NCI-H2196 (cell line): ENCODE results near the gene ZNF470.

ENCODE experiments used
- DNase-seq: peaks from one replicate; lab custom pipeline; 2025; ENCODE audit not compliant: unreplicated experiment; lab: John Stamatoyannopoulos, UW

ZNF470 gene

DNA sequence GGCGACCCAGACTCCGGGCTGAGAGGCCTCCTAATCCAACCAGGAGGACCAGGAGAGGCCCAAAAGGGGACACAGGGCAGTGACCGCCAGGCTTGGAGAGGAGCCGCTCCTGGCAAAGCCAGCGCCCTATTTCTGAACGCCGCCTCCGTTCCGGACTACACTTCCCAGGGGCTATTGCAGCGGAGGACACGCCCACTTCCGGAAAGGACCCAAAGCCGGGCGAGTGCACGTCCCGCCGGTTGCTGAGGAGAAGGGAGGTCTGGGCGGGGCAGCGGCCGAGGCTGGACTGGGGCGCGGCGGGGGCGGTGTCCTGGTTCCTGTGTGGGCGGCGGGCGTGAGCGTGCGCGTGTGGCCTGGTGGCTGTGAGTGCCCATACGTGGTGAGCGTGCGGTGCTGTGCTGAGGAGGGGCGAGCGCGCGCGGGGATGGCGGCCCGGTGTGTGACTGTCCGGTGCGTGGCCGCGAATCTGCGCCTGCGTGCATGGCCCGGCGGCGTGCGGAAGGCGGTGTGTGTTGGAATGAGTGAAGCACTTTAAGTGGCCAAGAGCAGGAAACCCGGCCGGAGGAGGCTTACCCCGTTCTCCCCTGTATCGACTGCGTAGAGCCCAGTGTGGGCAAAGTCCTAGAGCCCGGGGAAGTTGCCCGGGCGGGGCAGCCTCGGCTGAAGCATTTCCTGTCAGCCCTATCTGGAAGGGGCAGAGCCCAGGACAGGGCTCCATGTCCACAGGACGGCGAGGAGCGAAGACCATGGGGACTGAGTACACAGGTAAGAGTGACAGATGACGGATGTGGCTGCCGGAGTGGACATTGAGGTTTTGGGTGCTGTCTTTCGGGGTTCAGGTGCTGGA lies at the start of gene ZNF470:
ZNF470 (plus strand) TSS at position 195 of the 847 bp plus-strand sequence. CDS start 2,844 bp downstream, outside the sequence.
- DNase-seq: peak; percentile 92

DNA sequence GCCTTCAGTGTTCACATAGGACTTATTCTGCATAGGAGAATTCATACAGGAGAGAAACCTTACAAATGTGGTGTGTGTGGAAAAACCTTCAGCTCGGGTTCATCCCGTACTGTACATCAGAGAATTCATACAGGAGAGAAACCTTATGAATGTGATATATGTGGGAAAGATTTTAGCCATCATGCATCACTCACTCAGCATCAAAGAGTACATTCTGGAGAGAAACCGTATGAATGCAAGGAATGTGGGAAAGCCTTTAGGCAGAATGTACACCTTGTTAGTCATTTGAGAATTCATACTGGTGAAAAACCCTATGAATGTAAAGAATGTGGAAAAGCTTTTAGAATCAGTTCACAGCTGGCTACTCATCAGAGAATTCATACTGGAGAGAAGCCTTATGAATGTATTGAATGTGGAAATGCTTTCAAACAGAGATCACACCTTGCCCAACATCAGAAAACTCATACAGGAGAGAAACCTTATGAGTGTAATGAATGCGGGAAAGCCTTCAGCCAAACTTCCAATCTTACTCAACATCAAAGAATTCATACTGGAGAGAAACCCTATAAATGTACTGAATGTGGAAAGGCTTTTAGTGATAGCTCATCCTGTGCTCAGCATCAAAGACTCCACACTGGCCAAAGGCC lies 41.9 kb upstream of the ZNF470 start:
- DNase-seq: no peak

DNA sequence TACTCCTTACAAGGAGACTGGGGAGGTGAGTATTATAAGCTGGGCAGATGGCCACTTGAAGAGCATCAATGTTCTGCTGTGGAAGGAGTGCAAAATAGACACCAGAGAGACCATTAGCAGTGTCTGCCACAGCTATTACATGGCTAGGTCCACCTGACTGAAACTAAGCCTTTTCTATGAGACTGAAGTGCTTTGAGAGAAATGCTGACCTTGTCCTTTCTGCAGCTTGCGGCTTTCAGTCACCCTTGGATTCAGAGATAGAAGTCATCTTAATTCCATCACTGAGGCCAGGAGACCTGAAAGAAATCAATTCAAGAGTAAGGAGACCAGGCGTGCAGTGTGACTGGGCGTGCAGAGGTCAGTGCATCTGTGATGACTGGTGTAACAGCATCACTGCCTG lies 29.8 kb upstream of the ZNF470 start:
- no peak for DNase-seq

GRCh38 chr19:56538254-56538760 lies 29.0 kb upstream of the ZNF470 start:
- DNase-seq: peak; percentile 91

DNA sequence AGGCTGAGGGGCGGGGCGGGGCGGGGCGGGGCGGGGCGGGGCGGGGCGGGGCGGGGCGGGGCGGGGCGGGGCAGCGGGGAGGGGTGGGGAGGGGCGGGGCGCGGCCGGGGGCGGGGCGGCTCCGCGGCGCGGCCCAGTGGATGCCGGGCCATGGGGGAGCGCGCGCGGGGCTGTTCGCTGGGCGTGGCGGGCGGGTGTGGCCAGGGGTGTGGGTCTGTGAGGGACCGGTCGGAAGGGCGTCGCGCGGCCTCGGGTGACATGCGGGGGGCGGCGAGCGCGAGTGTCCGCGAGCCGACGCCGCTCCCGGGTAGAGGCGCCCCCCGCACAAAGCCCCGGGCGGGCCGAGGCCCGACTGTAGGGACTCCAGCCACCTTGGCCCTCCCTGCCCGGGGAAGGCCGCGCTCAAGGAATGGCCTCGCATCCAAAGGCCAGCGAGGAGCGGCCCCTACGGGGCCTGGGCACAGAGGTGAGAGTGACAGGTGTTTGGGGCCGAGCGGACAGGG lies 28.5 kb upstream of the ZNF470 start, which contains the start of gene ZFP28:
ZFP28 (plus strand) TSS at position 188 of the 503 bp plus-strand sequence; CDS start at position 259, 71 bp downstream.
- DNase-seq: peak; percentile 78

DNA sequence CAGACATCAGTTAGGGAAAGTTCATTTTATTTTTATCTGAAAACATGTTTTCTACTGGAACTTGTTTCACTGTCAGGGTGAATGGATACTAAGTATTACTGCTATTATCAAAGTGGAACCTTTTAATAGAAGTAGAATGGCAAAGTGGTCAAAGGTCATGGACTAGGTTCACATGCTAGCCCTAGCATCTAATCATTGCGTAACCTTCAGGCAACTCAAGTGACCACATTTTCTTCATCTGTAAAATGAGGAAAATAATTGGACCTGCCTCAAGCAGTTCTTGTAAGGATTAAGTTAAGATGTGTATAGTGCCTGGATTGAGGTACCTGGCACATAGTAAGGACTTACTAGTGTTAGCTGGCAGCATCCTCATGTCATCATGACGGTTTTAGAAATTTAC lies 23.5 kb upstream of the ZNF470 start:
- DNase-seq: no peak

- no peak for DNase-seq
Observed at GRCh38 chr19:56547535-56547934, 19.7 kb upstream of the ZNF470 start.

DNA sequence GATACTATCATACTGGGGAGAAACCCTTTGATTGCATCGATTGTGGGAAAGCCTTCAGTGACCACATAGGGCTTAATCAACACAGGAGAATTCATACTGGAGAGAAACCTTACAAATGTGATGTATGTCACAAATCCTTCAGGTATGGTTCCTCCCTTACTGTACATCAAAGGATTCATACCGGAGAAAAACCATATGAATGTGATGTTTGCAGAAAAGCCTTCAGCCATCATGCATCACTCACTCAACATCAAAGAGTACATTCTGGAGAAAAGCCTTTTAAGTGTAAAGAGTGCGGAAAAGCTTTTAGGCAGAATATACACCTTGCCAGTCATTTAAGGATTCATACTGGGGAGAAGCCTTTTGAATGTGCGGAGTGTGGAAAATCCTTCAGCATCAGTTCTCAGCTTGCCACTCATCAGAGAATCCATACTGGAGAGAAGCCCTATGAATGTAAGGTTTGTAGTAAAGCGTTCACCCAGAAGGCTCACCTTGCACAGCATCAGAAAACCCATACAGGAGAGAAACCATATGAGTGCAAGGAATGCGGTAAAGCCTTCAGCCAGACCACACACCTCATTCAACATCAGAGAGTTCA lies 12.9 kb upstream of the ZNF470 start:
- no peak for DNase-seq

DNA sequence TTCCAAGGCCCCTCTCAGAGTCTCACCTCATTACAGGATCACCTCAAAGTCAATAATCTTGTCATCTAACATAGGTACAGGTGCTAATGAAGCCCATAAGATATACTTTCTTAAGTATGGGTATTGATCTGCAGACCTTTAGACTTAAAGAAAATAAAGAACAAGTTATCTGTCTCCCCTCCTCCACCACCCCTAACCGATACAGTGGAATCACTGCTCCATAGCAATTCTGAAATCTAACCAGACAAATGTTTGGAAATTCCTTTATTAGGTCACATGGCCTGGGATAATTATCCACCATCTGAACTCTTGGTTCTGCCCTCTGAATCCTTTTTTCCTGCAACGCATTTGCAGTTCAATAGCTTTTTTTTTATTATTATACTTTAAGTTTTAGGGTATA lies 4.5 kb upstream of the ZNF470 start:
- no peak for DNase-seq

DNA sequence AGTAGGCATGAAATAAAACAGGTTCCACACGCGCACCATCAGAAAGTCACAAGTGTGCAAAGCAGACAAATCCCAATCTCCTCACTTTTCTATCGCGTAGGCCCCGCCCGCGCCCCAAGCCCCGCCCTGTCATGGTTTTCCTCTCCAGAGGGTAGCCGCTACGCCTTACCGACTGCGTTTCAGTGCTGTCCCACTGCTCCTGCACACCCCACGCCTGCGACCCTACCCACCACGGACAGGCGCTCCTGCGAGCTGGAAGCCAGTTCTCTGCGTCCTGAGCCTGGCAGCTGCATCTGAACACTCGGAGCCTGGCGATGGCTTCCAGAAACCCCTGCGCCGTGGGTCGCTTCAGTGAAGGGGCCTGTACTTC lies 379 bp upstream of the ZNF470 start:
- peak; percentile 42 for DNase-seq

GRCh38 chr19:56572589-56572988 lies 5.3 kb downstream of the ZNF470 start:
- DNase-seq: no peak

GRCh38 chr19:56573914-56574313 lies 6.6 kb downstream of the ZNF470 start:
- DNase-seq: no peak

- no peak for DNase-seq
Observed at GRCh38 chr19:56577719-56578602, 10.7 kb downstream of the ZNF470 start.

- no peak for DNase-seq
Observed at GRCh38 chr19:56594446-56594782, 27.1 kb downstream of the ZNF470 start.

DNA sequence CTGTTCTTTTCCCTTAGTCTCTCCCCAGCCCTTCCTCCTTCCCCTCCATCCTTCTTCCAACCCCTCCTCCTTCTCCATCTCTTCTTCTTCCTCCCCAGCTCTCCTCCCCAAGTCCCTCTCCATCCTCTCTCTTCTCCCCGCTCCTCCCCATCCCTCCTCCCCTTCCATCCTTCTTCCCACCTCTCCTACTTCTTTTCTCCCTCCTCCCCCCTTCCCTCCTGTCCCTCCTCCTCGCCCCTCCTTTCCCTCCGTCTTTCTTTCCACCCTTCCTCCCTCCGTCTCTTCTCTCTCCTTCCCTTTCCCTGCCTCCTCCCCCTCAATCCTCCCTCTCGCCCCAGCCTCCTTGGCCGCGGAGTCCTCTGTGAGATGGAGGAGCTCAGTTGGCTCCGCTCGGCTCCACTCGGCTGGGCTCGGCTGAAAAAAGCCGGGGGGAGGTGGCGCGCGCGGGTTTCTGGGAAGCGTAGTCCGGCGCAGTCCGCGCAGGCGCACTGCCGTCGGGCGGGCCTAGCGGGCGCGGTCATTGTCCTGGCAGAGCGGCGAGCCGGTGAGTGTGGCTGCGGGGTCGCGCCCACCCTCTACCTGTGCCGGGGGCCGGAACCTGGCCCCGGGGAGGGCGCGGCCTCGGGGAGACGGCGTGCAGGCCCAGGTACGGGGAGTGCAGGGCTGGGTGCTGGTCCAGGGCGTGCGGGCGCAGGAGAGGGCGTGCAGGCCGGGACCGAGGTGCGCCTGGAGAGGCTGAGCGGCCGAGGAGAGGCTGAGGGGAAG lies 27.7 kb downstream of the ZNF470 start, which contains the start of gene ZNF71:
ZNF71 (plus strand) TSS at position 520 of the 765 bp plus-strand sequence. CDS start 6,257 bp downstream, outside the sequence.
- peak; percentile 92 for DNase-seq

DNA sequence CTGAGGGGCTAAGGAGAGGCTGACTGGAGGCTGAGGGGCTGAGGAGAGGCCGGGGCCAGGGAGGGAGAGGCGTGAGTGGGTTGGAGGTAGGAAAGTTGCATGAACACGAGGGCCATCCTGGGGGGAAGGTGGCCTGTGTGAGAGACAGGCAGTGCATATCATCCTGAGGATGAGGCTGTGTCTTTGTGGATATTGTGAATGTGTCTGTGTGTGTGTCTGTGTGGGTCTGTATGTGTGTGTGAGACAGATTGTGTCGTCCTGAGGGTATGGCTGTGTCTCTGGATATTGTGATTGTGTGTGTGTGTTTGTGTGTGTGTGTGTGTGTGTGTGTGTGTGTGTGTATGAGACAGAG lies 28.3 kb downstream of the ZNF470 start:
- no peak for DNase-seq

GRCh38 chr19:56596676-56597075 lies 29.4 kb downstream of the ZNF470 start:
- DNase-seq: no peak

- no peak for DNase-seq
Observed at GRCh38 chr19:56597696-56598095, 30.4 kb downstream of the ZNF470 start.

GRCh38 chr19:56601375-56601774 lies 34.1 kb downstream of the ZNF470 start:
- DNase-seq: no peak

DNA sequence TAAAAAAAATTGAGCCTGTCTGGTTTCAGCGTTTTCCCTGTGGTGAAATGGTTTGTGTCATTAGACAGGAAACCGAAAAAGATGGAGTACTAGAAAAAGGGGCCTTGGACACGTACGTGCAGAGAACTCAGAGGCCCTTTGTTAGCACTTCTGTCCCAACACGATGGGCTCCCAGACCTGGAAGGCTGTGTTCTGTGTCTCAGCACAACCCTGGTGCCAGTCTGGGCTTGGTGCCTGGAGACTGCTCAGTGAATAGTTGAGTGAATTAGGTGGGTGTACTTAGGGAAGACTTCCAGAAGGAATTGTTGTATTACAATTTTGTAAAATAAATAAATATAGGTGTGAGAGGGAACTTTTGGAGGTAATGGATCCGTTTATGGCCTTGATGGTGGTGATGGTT lies 36.6 kb downstream of the ZNF470 start:
- DNase-seq: no peak
